ENCODE results near the gene STK4.
A peak's percentile ranks its signal among the peaks of the same experiment; 100 is the strongest.

Gene STK4

GRCh38 chr20:44966030-44966961 lies at the start of gene STK4:
TSS of gene STK4 (plus strand) at chr20:44966512. CDS start at chr20:44966569, 57 bp downstream.
- DNase-seq (ENCODE audit: extremely low read depth in 1 of 2, low read depth in 1 of 2): peak; percentile 89 to 90

- DNase-seq (ENCODE audit: extremely low read depth in 1 of 2, low read depth in 1 of 2): no peak
These were observed 49.7 kb upstream of the STK4 start for GRCh38 chr20:44916586-44916985.

GRCh38 chr20:44917399-44917798 lies 48.9 kb upstream of the STK4 start:
- no peak for DNase-seq (ENCODE audit: extremely low read depth in 1 of 2, low read depth in 1 of 2)

GRCh38 chr20:44918342-44918741 lies 48.0 kb upstream of the STK4 start:
- DNase-seq (ENCODE audit: extremely low read depth in 1 of 2, low read depth in 1 of 2): no peak

- no peak for DNase-seq (ENCODE audit: extremely low read depth in 1 of 2, low read depth in 1 of 2)
These were observed 47.6 kb upstream of the STK4 start for GRCh38 chr20:44918761-44919160.

- no peak for DNase-seq (ENCODE audit: extremely low read depth in 1 of 2, low read depth in 1 of 2)
These were observed 44.9 kb upstream of the STK4 start for GRCh38 chr20:44921447-44921846.

- no peak for DNase-seq (ENCODE audit: extremely low read depth in 1 of 2, low read depth in 1 of 2)
These were observed 41.8 kb upstream of the STK4 start for GRCh38 chr20:44924541-44924940.

GRCh38 chr20:44928595-44928994 lies 37.7 kb upstream of the STK4 start:
- DNase-seq (ENCODE audit: extremely low read depth in 1 of 2, low read depth in 1 of 2): no peak

GRCh38 chr20:44930517-44931168 lies 35.7 kb upstream of the STK4 start:
- DNase-seq (ENCODE audit: extremely low read depth in 1 of 2, low read depth in 1 of 2): no peak

GRCh38 chr20:44931911-44932310 lies 34.4 kb upstream of the STK4 start:
- no peak for DNase-seq (ENCODE audit: extremely low read depth in 1 of 2, low read depth in 1 of 2)

GRCh38 chr20:44932916-44933315 lies 33.4 kb upstream of the STK4 start:
- no peak for DNase-seq (ENCODE audit: extremely low read depth in 1 of 2, low read depth in 1 of 2)

- DNase-seq (ENCODE audit: extremely low read depth in 1 of 2, low read depth in 1 of 2): no peak
These were observed 29.8 kb upstream of the STK4 start for GRCh38 chr20:44936510-44936909.

- no peak for DNase-seq (ENCODE audit: extremely low read depth in 1 of 2, low read depth in 1 of 2)
These were observed 27.7 kb upstream of the STK4 start for GRCh38 chr20:44938637-44939036.

- DNase-seq (ENCODE audit: extremely low read depth in 1 of 2, low read depth in 1 of 2): no peak
These were observed 25.1 kb upstream of the STK4 start for GRCh38 chr20:44941120-44941691.

GRCh38 chr20:44942264-44942973 lies 23.9 kb upstream of the STK4 start:
- DNase-seq (ENCODE audit: extremely low read depth in 1 of 2, low read depth in 1 of 2): no peak

GRCh38 chr20:44943828-44944227 lies 22.5 kb upstream of the STK4 start:
- DNase-seq (ENCODE audit: extremely low read depth in 1 of 2, low read depth in 1 of 2): no peak

- no peak for DNase-seq (ENCODE audit: extremely low read depth in 1 of 2, low read depth in 1 of 2)
These were observed 21.1 kb upstream of the STK4 start for GRCh38 chr20:44945261-44945660.

GRCh38 chr20:44946271-44946852 lies 19.9 kb upstream of the STK4 start:
- no peak for DNase-seq (ENCODE audit: extremely low read depth in 1 of 2, low read depth in 1 of 2)

- DNase-seq (ENCODE audit: extremely low read depth in 1 of 2, low read depth in 1 of 2): no peak
These were observed 18.2 kb upstream of the STK4 start for GRCh38 chr20:44948107-44948506.

- DNase-seq (ENCODE audit: extremely low read depth in 1 of 2, low read depth in 1 of 2): no peak
These were observed 17.8 kb upstream of the STK4 start for GRCh38 chr20:44948513-44948912.

GRCh38 chr20:44950368-44950767 lies 15.9 kb upstream of the STK4 start:
- no peak for DNase-seq (ENCODE audit: extremely low read depth in 1 of 2, low read depth in 1 of 2)

Data from stimulated activated CD8-positive, alpha-beta memory T cell treated with anti-CD3 and anti-CD28 coated beads, Interleukin-7, amount 100 ng/mL, for 48 hours (primary cell).